A549 (cell line): ENCODE measurements around the gene ALCAM.

ENCODE experiments used
- BHLHE40 ChIP-seq: IDR thresholded peaks from 2 replicates; pipeline ENCODE4 v1.6.1; 2012; ENCODE audit warnings: low read depth, low read length, inconsistent platforms
- CBX2 ChIP-seq: fragments of 200-600 bp; sonication (generic); IDR thresholded peaks from 2 replicates; pipeline ENCODE4 v1.6.1; 2016; ENCODE audit warnings: low read depth, mild to moderate bottlenecking, borderline replicate concordance
- CHD2 ChIP-seq: fragments of 150-350 bp; IDR thresholded peaks from 2 replicates; pipeline ENCODE4 v1.6.1; 2014; ENCODE audit warnings: low read length; ENCODE audit not compliant: partially characterized antibody
- CTCF ChIP-seq: fragments of >200 bp; sonication (Bioruptor Twin); formaldehyde crosslinking; IDR thresholded peaks from 3 replicates; pipeline ENCODE4 v1.5.1; 2016
- EHMT2 ChIP-seq: fragments of 200-600 bp; sonication (generic); IDR thresholded peaks from 2 replicates; pipeline ENCODE4 v1.6.1; 2016; ENCODE audit warnings: antibody characterized with exemption, low read depth, mild to moderate bottlenecking, moderate library complexity
- JUNB ChIP-seq: fragments of >200 bp; sonication (Bioruptor Twin); formaldehyde crosslinking; IDR thresholded peaks from 2 replicates; pipeline ENCODE4 v1.6.1; 2016
- PBX3 ChIP-seq: IDR thresholded peaks from 2 replicates; pipeline ENCODE4 v1.6.1; 2012
- PHF8 ChIP-seq: fragments of 200-600 bp; sonication (generic); IDR thresholded peaks from 2 replicates; pipeline ENCODE4 v1.6.1; 2016; ENCODE audit warnings: low read depth, mild to moderate bottlenecking, antibody characterized with exemption, moderate library complexity, borderline replicate concordance
- POLR2A ChIP-seq: IDR thresholded peaks from 2 replicates; pipeline ENCODE4 v1.6.1; 2012; ENCODE audit warnings: mild to moderate bottlenecking, low read length
- REST ChIP-seq: fragments of 200-600 bp; sonication (generic); IDR thresholded peaks from 2 replicates; pipeline ENCODE4 v1.6.1; 2016; ENCODE audit warnings: antibody characterized with exemption, mild to moderate bottlenecking, moderate library complexity
- USF2 ChIP-seq: fragments of 450-650 bp; IDR thresholded peaks from 2 replicates; pipeline ENCODE4 v1.6.1; 2014; ENCODE audit warnings: antibody characterized with exemption

- TF ChIP-seq CTCF, result no peak
- no peak for TF ChIP-seq REST
- no peak for TF ChIP-seq POLR2A
- no peak for TF ChIP-seq CBX2
- TF ChIP-seq USF2, result no peak
- TF ChIP-seq PHF8, result no peak
- no peak for TF ChIP-seq EHMT2
- no peak for TF ChIP-seq CHD2
- TF ChIP-seq PBX3, result no peak
- TF ChIP-seq BHLHE40, result no peak
- TF ChIP-seq JUNB, result no peak
Observed at GRCh38 chr3:105516972-105517371, 150.3 kb downstream of the ALCAM start.
